ENCODE measurements around the gene RIPPLY1.

Gene RIPPLY1

GRCh38 chrX:106948641-106949040, 45.5 kb upstream of the RIPPLY1 start:
- no peaks in the 10 kb centered on the region for H3K36me3 ChIP-seq
- no peaks in the 10 kb centered on the region for H3K27me3 ChIP-seq
- DNase-seq: no peak
- no peak for TF ChIP-seq CTCF (IDR thresholded peaks at IDR 0.05; ENCODE audit: low read depth, low read length)
- no peak overlapping the region for H3K4me3 ChIP-seq (ENCODE audit: low read depth, low read length)
- H3K4me1 ChIP-seq: no peaks in the 10 kb centered on the region
- no peaks in the 10 kb centered on the region for H3K9me3 ChIP-seq

- Histone ChIP-seq H3K9me3 (no peaks in the 10 kb centered on the region), H3K27me3 (no peaks in the 10 kb centered on the region), H3K36me3 (no peaks in the 10 kb centered on the region), H3K4me1 (no peaks in the 10 kb centered on the region), H3K4me3 (ENCODE audit: low read depth, low read length) (no peak overlapping the region)
- TF ChIP-seq CTCF (IDR thresholded peaks at IDR 0.05; ENCODE audit: low read depth, low read length): no peak
- DNase-seq: no peak
Observed at GRCh38 chrX:106946464-106946863, 43.3 kb upstream of the RIPPLY1 start.

- TF ChIP-seq CTCF (IDR thresholded peaks at IDR 0.05; ENCODE audit: low read depth, low read length): no peak
- Histone ChIP-seq H3K9me3 (no peaks in the 10 kb centered on the region), H3K4me3 (ENCODE audit: low read depth, low read length) (no peak overlapping the region), H3K4me1 (no peaks in the 10 kb centered on the region), H3K27me3 (no peaks in the 10 kb centered on the region), H3K36me3 (no peaks in the 10 kb centered on the region)
- DNase-seq: no peak
Observed at GRCh38 chrX:106940068-106940467, 36.9 kb upstream of the RIPPLY1 start.

GRCh38 chrX:106939566-106939965, 36.4 kb upstream of the RIPPLY1 start:
- Histone ChIP-seq H3K36me3 (no peaks in the 10 kb centered on the region), H3K4me1 (no peaks in the 10 kb centered on the region), H3K9me3 (no peaks in the 10 kb centered on the region), H3K27me3 (no peaks in the 10 kb centered on the region), H3K4me3 (ENCODE audit: low read depth, low read length) (no peak overlapping the region)
- TF ChIP-seq CTCF (IDR thresholded peaks at IDR 0.05; ENCODE audit: low read depth, low read length): no peak
- DNase-seq: no peak

DNA sequence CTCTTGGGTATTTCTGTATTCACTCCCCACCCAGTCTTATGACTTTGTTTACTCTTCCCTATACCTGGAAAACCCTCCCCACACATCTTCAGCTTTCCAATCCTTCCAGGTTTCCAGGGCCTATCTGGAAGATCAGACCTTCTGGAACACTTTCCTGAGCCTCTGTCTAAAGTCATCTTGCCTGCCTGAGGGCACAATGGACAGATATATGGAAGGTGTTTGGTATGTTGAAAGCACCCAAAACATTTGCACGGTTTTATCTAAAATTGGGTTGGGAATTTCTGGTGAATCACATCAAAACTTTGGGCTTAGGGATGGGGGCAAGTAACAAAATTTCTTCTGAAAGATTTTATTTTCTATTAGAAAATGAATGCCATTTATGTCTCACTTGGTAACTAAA, 33.1 kb upstream of the RIPPLY1 start:
- H3K4me1 ChIP-seq: no peaks in the 10 kb centered on the region
- no peaks in the 10 kb centered on the region for H3K36me3 ChIP-seq
- H3K9me3 ChIP-seq: no peaks in the 10 kb centered on the region
- DNase-seq: no peak
- no peak overlapping the region for H3K4me3 ChIP-seq (ENCODE audit: low read depth, low read length)
- H3K27me3 ChIP-seq: no peaks in the 10 kb centered on the region
- no peak for TF ChIP-seq CTCF (IDR thresholded peaks at IDR 0.05; ENCODE audit: low read depth, low read length)

DNA sequence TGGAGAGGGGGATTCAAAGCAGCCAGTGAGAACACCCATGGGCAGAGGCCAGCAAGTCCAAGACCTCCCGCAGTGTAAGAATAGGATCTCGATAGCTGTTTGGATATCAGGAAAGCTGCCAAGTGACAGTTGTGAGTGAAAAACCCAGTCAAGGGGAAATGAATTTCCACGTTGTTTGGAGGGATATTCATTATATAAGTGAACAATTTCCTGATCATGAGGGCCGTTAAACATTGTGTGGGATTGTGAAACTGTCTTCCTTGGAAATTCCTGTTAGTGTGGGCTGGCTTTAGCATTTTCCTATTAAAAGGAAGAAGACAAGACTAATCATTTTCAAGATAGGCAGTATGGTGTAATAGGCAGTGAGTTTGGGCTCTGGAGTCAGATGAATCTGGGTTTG, 32.0 kb upstream of the RIPPLY1 start:
- Histone ChIP-seq H3K27me3 (no peaks in the 10 kb centered on the region), H3K4me1 (no peaks in the 10 kb centered on the region), H3K36me3 (no peaks in the 10 kb centered on the region), H3K4me3 (ENCODE audit: low read depth, low read length) (no peak overlapping the region), H3K9me3 (no peaks in the 10 kb centered on the region)
- no peak for DNase-seq
- TF ChIP-seq CTCF (IDR thresholded peaks at IDR 0.05; ENCODE audit: low read depth, low read length): no peak
